ENCODE measurements around the gene FAM98A. TPM values are rescaled to one million over a fixed set of nuclear protein-coding genes. Genes with fewer than 3 reads are reported as not detected.

The FAM98A gene
- total RNA-seq, 4 donors from 2014 or later, result 11.6 to 25.7 (median 20.0) TPM

GRCh38 chr2:33586766-33587165 lies 12.3 kb downstream of the FAM98A start:
- Histone ChIP-seq H3K27me3 (no peaks in the 10 kb centered on the region), H3K4me1 (no peaks in the 10 kb centered on the region), H3K36me3 (peaks cover 0 to 49% (median 0%) of the 10 kb centered on the region in 3 donors), H3K27ac (no peak overlapping the region), H3K4me3 (no peak overlapping the region), H3K9me3 (no peaks in the 10 kb centered on the region)
- no peak for DNase-seq
- no peak for TF ChIP-seq CTCF (IDR thresholded peaks at IDR 0.05)
- no peak for TF ChIP-seq POLR2A (IDR thresholded peaks at IDR 0.05)

- H3K9me3 ChIP-seq, result no peaks in the 10 kb centered on the region
- DNase-seq, result peak in 2 of 3 donors; percentile 43 to 63
- no peaks in the 10 kb centered on the region for H3K27me3 ChIP-seq
These were observed 15.7 kb downstream of the FAM98A start for GRCh38 chr2:33583194-33583938.

GRCh38 chr2:33581872-33582271 lies 17.2 kb downstream of the FAM98A start:
- TF ChIP-seq POLR2A (IDR thresholded peaks at IDR 0.05) (no peak), CTCF (IDR thresholded peaks at IDR 0.05) (no peak)
- Histone ChIP-seq H3K27me3 (no peaks in the 10 kb centered on the region), H3K4me3 (no peak overlapping the region)

More at GRCh38 chr2:33583194-33583938, 15.7 kb downstream of the FAM98A start:
- Histone ChIP-seq H3K27ac (no peak overlapping the region), H3K4me1 (no peaks in the 10 kb centered on the region), H3K4me3 (no peak overlapping the region), H3K36me3 (peaks cover 0 to 35% (median 0%) of the 10 kb centered on the region in 3 donors)
- TF ChIP-seq CTCF (IDR thresholded peaks at IDR 0.05) (peak; percentile 64 to 84 (median 74)), POLR2A (IDR thresholded peaks at IDR 0.05) (no peak)

GRCh38 chr2:33579227-33579626 lies 19.9 kb downstream of the FAM98A start:
- DNase-seq, result no peak
- H3K27ac ChIP-seq, result no peak overlapping the region
- H3K9me3 ChIP-seq, result no peaks in the 10 kb centered on the region

More at GRCh38 chr2:33581872-33582271, 17.2 kb downstream of the FAM98A start:
- DNase-seq, result no peak
- no peaks in the 10 kb centered on the region for H3K9me3 ChIP-seq
- H3K36me3 ChIP-seq, result peaks cover 0 to 23% (median 0%) of the 10 kb centered on the region in 3 donors
- no peak overlapping the region for H3K27ac ChIP-seq
- no peaks in the 10 kb centered on the region for H3K4me1 ChIP-seq

GRCh38 chr2:33577668-33578067 lies 21.4 kb downstream of the FAM98A start:
- TF ChIP-seq CTCF (IDR thresholded peaks at IDR 0.05) (no peak), POLR2A (IDR thresholded peaks at IDR 0.05) (no peak)
- no peaks in the 10 kb centered on the region for H3K36me3 ChIP-seq
- no peak for DNase-seq
- no peaks in the 10 kb centered on the region for H3K4me1 ChIP-seq
- H3K4me3 ChIP-seq, result no peak overlapping the region
- H3K27me3 ChIP-seq, result no peaks in the 10 kb centered on the region
- no peaks in the 10 kb centered on the region for H3K9me3 ChIP-seq
- no peak overlapping the region for H3K27ac ChIP-seq

More at GRCh38 chr2:33579227-33579626, 19.9 kb downstream of the FAM98A start:
- Histone ChIP-seq H3K4me3 (no peak overlapping the region), H3K27me3 (no peaks in the 10 kb centered on the region), H3K4me1 (no peaks in the 10 kb centered on the region), H3K36me3 (no peaks in the 10 kb centered on the region)
- TF ChIP-seq POLR2A (IDR thresholded peaks at IDR 0.05), result no peak
- no peak for TF ChIP-seq CTCF (IDR thresholded peaks at IDR 0.05)
